HepG2 (cell line): ENCODE measurements around the gene PIGO. TPM values are rescaled to one million over a fixed set of nuclear protein-coding genes. Genes with fewer than 3 reads are reported as not detected.

ENCODE experiments used
- ARID4A ChIP-seq: sonication (generic); formaldehyde crosslinking; IDR thresholded peaks from 2 replicates; pipeline ENCODE4 v1.5.0; 2020; ENCODE audit warnings: mild to moderate bottlenecking, missing genetic modification reagents, borderline replicate concordance
- FOXP1 ChIP-seq, 2 experiments: fragments of 450-650 bp in 1 of 2; IDR thresholded peaks; 2 replicates each; pipeline ENCODE4 v1.6.1; 2017 to 2018; ENCODE audit warnings: antibody characterized with exemption in 1 of 2
- IRF2 ChIP-seq: IDR thresholded peaks from 2 replicates; pipeline ENCODE4 v1.6.1; 2018; ENCODE audit warnings: missing genetic modification reagents, missing compliant biosample characterization
- MXD1 ChIP-seq: sonication (generic); formaldehyde crosslinking; IDR thresholded peaks from 2 replicates; pipeline ENCODE4 v1.4.0; 2020; ENCODE audit warnings: mild to moderate bottlenecking, missing genetic modification reagents
- PAX8 ChIP-seq: sonication (generic); formaldehyde crosslinking; IDR thresholded peaks from 2 replicates; pipeline ENCODE4 v1.8.0; 2022; ENCODE audit warnings: mild to moderate bottlenecking, missing genetic modification reagents, borderline replicate concordance
- RAD21 ChIP-seq: fragments of 450-650 bp; formaldehyde crosslinking; IDR thresholded peaks from 2 replicates; pipeline ENCODE4 v1.5.0; 2020; ENCODE audit warnings: mild to moderate bottlenecking
- TEAD3 ChIP-seq: optimal IDR thresholded peaks from 2 replicates; pipeline ENCODE3; 2016; ENCODE audit warnings: borderline replicate concordance
- TEF ChIP-seq: sonication (generic); formaldehyde crosslinking; IDR thresholded peaks from 2 replicates; pipeline ENCODE4 v1.5.0; 2020; ENCODE audit warnings: missing genetic modification reagents
- ZBTB46 ChIP-seq: sonication (generic); formaldehyde crosslinking; IDR thresholded peaks from 2 replicates; pipeline ENCODE4 v1.4.0; 2020; ENCODE audit warnings: mild to moderate bottlenecking, missing genetic modification reagents, borderline replicate concordance
- ZFP90 ChIP-seq: sonication (generic); formaldehyde crosslinking; IDR thresholded peaks from 2 replicates; pipeline ENCODE4 v1.8.0; 2022; ENCODE audit warnings: missing genetic modification reagents, mild to moderate bottlenecking, inconsistent platforms, borderline replicate concordance
- ZNF136 ChIP-seq: sonication (generic); formaldehyde crosslinking; IDR thresholded peaks from 2 replicates; pipeline ENCODE4 v1.8.1; 2022; ENCODE audit warnings: low read depth, mild to moderate bottlenecking, moderate library complexity, missing genetic modification reagents
- ZNF34 ChIP-seq: sonication (generic); formaldehyde crosslinking; IDR thresholded peaks from 2 replicates; pipeline ENCODE4 v1.4.0; 2020; ENCODE audit warnings: mild to moderate bottlenecking, missing genetic modification reagents, borderline replicate concordance
- ZNF362 ChIP-seq: sonication (generic); formaldehyde crosslinking; IDR thresholded peaks from 2 replicates; pipeline ENCODE4 v1.4.0; 2020; ENCODE audit warnings: missing genetic modification reagents, mild to moderate bottlenecking, borderline replicate concordance
- ZNF552 ChIP-seq: sonication (generic); formaldehyde crosslinking; IDR thresholded peaks from 2 replicates; pipeline ENCODE4 v1.9.0; 2022; ENCODE audit warnings: missing genetic modification reagents, mild to moderate bottlenecking, borderline replicate concordance
- ZNF607 ChIP-seq: sonication (generic); formaldehyde crosslinking; IDR thresholded peaks from 2 replicates; pipeline ENCODE4 v1.5.1; 2020; ENCODE audit warnings: missing genetic modification reagents, mild to moderate bottlenecking, borderline replicate concordance
- ZNF780A ChIP-seq: sonication (generic); formaldehyde crosslinking; IDR thresholded peaks from 2 replicates; pipeline ENCODE4 v1.8.0; 2022; ENCODE audit warnings: mild to moderate bottlenecking, missing genetic modification reagents, moderate library complexity
- ZNF891 ChIP-seq: sonication (generic); formaldehyde crosslinking; IDR thresholded peaks from 2 replicates; pipeline ENCODE4 v1.5.0; 2020; ENCODE audit warnings: mild to moderate bottlenecking, missing genetic modification reagents
- ZSCAN12 ChIP-seq: sonication (generic); formaldehyde crosslinking; IDR thresholded peaks from 2 replicates; pipeline ENCODE4 v1.9.0; 2021; ENCODE audit warnings: mild to moderate bottlenecking, missing genetic modification reagents
- ZSCAN31 ChIP-seq: sonication (generic); formaldehyde crosslinking; IDR thresholded peaks from 2 replicates; pipeline ENCODE4 v1.5.0; 2020; ENCODE audit warnings: low read depth, mild to moderate bottlenecking, missing genetic modification reagents
- polyA plus RNA-seq, 8 experiments: library from polyadenylated mRNA; depleted of rRNA in 3 of 8; stranded (reverse) in 7 of 8; unstranded in 1 of 8; fragments of >200 nt; fragmentation: Illumina TruSeq in 4 of 8; extraction: Trizol in 4 of 8; gene quantifications; 2 replicates each; pipeline versions ENCODE4 v1.2.1 to v1.2.3, GENCODE V29; 2011 to 2016; ENCODE audit warnings: low read depth in 4 of 8, missing spikeins in 1 of 8, mixed read lengths in 1 of 8; ENCODE audit not compliant: insufficient read depth in 1 of 8
- total RNA-seq, 5 experiments: library from RNA; depleted of rRNA; stranded (reverse); fragments of >200 nt; fragmentation: Illumina TruSeq; extraction: Trizol; gene quantifications; 2 replicates each; pipeline ENCODE4 v1.2.3, GENCODE V29; 2016; ENCODE audit warnings: low read depth in 1 of 5

PIGO gene
- total and polyA plus RNA-seq, 2 of the 13 experiments (the other 11 are each of a cell fraction or from before 2014, with no cell fraction given) = 20.5 to 26.2 TPM

- no peak for TF ChIP-seq ZBTB46
- no peak for TF ChIP-seq FOXP1 (IDR thresholded peaks at IDR 0.05)
- no peak for TF ChIP-seq FOXP1 (CRISPR knock-in tag; IDR thresholded peaks at IDR 0.05)
- TF ChIP-seq ZNF552 (CRISPR knock-in tag) = no peak; the same call in 1 of the 2 replicates
- TF ChIP-seq ZNF136 (CRISPR knock-in tag) = 0 out of 2 replicates have a peak, but pooled peaks have one; percentile 11
- TF ChIP-seq ZNF34 = no peak
- TF ChIP-seq RAD21 = 0 out of 2 replicates have a peak, but pooled peaks have one; percentile 30
- peak; percentile 90 for TF ChIP-seq MXD1
- TF ChIP-seq ZNF891 (CRISPR knock-in tag) = no peak
- TF ChIP-seq ZNF362 = peak; percentile 32; the same call in 1 of the 2 replicates
- TF ChIP-seq IRF2 (CRISPR knock-in tag) = peak; percentile 56; the same call in 1 of the 2 replicates
- TF ChIP-seq TEF (CRISPR knock-in tag) = no peak
- TF ChIP-seq TEAD3 (CRISPR knock-in tag) = no peak
- TF ChIP-seq ZSCAN31 (CRISPR knock-in tag) = peak; percentile 66; the same call in 1 of the 2 replicates
- peak; percentile 59; the same call in 1 of the 2 replicates for TF ChIP-seq ZNF780A (CRISPR knock-in tag)
- peak; percentile 98 for TF ChIP-seq ARID4A (CRISPR knock-in tag)
- TF ChIP-seq ZFP90 (CRISPR knock-in tag) = no peak; the same call in 1 of the 2 replicates
- 0 out of 2 replicates have a peak, but pooled peaks have one; percentile 23 for TF ChIP-seq ZSCAN12
- no peak for TF ChIP-seq PAX8 (CRISPR knock-in tag)
- TF ChIP-seq ZNF607 (CRISPR knock-in tag) = peak; percentile 61
Observed at GRCh38 chr9:35079426-35080341, 16.7 kb downstream of the PIGO start, which contains the start of gene FANCG (continued).
